Peyer's patch (tissue), 4 donors: ENCODE data around the gene SPINK1.

Experiments used
- POLR2A ChIP-seq, 2 donors: fragments of 450-650 bp; IDR thresholded peaks; one replicate each; pipeline ENCODE4 v1.5.1; 2017; ENCODE audit warnings: antibody characterized with exemption in 2 of 2, mild to moderate bottlenecking in 2 of 2, moderate library complexity in 2 of 2
- TF ChIP-seq, protein P1 (sequence below), 6 experiments: fragments of 450-650 bp in 4 of 6; fragments of 200-600 bp in 2 of 6; sonication (generic) in 1 of 6; IDR thresholded peaks; one replicate each; pipeline ENCODE4 v1.5.1; 2017 to 2019; ENCODE audit warnings: antibody characterized with exemption in 6 of 6, mild to moderate bottlenecking in 3 of 6, moderate library complexity in 1 of 6

DNA sequence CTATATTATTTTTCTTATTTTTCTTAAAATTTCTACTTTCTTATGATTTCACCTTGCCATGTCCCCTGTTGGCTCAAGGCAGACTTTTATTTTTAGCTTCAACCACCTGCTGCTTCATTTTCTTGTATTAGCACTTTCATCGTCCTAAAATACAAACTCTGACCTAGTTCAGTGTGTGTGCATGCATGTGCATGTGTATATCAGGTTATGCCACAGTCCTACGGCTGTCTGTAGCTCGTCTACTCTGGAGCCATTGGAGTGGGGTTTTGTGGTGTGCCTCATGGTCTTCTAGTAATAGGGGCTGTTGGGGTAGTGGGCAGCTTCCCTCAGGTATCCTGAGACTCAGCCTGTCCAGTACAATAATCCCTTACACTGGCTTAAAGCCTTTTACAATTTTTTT, 13.4 kb upstream of the SPINK1 start:
- TF ChIP-seq POLR2A (IDR thresholded peaks at IDR 0.05): no peak
- TF ChIP-seq, protein P1, sequence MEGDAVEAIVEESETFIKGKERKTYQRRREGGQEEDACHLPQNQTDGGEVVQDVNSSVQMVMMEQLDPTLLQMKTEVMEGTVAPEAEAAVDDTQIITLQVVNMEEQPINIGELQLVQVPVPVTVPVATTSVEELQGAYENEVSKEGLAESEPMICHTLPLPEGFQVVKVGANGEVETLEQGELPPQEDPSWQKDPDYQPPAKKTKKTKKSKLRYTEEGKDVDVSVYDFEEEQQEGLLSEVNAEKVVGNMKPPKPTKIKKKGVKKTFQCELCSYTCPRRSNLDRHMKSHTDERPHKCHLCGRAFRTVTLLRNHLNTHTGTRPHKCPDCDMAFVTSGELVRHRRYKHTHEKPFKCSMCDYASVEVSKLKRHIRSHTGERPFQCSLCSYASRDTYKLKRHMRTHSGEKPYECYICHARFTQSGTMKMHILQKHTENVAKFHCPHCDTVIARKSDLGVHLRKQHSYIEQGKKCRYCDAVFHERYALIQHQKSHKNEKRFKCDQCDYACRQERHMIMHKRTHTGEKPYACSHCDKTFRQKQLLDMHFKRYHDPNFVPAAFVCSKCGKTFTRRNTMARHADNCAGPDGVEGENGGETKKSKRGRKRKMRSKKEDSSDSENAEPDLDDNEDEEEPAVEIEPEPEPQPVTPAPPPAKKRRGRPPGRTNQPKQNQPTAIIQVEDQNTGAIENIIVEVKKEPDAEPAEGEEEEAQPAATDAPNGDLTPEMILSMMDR (IDR thresholded peaks at IDR 0.05): no peak
